HG03097 (cell line): Measurements from ENCODE around the gene SFMBT1.
"Not testable (repeated sequence)": the region's sequence is repeated elsewhere in the genome, so short reads cannot be mapped to it uniquely, and the experiment has no call there.

Source experiments
- ATAC-seq: cut with Tn5 transposase; IDR thresholded peaks from one replicate; pipeline ENCODE4 v1.9.1; 2021; ENCODE audit not compliant: unreplicated experiment, low FRiP score

The SFMBT1 gene

DNA sequence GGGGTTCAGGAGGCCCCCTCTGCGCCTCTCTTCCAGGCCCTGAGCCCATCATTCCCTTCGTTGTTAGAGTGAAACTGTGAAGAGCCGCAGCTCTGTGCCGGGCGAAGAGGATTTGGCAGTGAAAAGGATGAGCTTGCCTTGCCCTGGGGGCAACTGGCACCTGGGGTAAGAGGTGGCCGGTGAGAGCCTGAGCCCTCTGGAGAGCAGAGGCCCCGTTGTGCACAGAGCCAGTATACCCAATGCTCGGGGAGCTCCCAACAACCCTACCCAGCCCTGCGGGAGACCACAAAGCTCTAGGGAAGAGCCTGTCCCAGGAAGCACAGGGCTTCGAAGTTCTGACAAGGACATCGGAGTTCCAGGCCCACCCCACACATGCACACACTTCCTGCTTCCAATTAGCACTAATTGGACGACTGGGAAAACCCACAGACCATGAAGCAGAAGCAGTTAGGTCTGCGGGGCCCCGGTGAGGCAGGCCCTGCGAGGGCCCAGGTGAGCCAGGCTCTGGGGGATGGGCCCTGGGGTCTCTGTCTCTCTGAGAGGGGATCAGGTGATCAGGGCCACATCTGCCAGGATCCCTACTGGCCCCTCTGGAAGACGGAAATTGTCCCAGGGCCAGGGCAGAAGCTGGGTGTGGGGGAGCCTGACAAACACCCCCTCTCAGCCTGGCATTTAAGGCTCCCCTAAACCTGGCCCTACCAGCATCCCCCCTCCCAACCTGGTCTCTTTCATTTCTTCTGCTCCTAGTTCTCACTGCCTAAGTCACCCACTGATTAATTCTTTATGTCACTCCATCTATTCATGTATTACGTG is 27.9 kb upstream of the SFMBT1 start:
- ATAC-seq = no peak

DNA sequence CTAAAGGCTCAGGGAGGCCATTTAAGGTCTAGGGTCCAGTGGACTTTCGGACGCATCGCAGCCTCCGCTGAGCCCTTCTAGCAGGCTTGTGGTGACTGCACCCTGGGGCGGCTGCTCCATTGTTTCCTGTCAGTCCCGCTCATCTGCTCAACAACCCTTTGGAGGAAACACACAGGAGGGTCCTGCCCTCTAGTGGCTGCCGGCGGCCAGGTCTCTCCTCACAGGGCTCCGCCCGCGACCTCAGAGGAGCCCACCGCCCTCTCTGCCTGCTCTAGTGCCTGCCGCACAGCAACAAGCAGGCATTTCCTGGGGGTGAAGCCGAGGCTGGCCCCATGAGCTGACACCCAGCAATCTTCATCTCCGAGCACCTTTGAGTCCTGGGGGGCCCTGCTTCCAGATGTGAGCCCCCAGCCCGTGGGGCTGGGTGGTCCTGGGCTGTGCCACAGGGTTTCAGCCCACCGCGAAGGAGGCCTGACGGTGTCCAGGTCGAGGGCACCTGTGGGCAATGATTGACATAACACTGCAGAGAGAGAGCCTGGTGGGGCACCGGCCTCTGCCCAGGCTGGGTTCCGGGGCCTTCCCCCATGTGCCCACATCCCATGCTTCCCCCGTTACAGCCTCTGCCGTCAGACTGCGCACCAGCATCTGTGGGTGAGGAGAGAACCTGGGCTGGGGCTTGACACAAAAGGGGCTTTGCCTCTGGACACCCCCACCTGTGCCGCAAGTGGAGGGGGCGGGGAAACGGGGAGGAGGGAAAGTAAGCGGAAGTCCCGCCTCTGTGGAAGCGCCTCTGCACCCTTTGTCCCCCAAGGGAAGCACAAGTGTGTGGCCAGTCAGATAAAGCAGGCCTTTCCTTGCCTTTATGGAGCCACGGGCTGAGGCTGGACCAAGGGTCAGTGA is 27.0 kb upstream of the SFMBT1 start:
- no peak for ATAC-seq

DNA sequence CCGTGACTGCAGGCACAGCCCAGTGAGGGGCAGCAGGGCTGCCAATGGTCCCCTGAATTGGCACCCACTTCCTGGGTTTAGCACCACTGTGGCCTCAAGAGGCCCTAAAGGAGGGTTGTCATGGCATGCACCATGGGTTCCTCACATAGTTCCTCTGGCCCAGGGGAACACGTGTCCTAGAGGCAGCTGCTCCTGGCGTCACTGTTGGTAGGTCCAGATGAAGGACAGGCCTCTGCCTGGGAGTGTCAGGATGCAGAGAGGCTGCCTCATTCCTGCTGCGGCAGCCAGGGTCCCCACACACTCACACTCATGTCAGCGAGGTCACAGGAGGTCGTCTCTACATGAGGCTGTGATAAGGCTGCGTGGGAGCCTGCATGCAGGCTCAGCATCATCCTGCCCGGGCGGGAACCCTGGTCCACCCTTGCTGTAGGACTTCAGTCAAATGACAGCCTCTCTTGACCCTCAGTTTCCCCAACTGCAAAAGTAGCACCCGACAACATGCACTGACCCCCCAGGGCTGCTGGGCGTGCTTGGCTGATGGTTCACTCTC is 26.1 kb upstream of the SFMBT1 start:
- no peak for ATAC-seq

DNA sequence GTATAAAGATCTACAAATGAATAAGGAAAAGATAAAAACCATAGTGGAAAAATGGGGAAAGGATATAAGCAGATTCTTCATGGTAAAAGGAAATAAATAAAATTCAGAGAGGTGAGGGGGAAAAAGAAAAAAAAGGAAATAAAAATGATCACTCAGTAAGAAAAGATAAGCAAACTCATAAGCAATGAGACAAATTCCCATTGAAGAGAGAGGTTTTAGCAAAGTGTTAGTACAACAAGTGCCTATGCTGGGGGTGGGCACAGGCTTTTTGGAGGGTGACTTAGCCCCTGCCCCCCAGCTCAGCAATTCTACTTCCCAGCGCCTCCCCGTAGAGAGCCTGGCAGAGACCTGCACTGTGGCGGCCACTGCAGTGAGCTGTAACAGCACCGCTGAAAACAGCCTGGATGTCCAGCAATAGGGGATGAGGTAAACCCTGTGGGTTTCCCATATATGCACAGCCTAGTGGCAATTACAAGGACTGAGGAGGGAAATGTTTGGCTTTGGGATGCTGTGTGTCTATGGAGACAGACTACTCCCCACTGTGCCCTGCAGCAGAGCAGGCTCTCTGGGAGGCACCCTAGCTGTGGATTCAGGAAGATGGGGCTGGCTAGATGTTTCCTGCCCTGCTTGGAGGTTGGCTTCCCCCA is 23.7 kb upstream of the SFMBT1 start:
- ATAC-seq = no peak

DNA sequence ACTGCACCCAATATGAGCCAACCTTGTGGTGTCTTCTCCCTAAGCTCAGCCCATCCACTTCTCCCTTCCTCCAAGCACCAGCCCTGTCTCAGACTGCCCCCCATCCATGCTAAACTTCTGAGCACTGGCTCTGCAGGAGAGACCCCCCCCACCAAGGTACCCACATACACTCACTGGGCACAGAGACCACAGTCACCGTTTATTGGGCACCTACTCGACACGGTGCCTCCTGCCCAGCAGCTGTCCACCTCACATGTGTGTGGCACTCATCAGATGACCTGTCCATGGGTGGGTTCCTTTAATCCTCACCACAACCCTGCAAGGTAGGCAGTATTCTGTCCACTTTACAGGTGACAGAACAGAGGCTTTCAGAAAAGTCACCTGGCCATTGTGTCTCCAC is 22.3 kb upstream of the SFMBT1 start:
- ATAC-seq = no peak

DNA sequence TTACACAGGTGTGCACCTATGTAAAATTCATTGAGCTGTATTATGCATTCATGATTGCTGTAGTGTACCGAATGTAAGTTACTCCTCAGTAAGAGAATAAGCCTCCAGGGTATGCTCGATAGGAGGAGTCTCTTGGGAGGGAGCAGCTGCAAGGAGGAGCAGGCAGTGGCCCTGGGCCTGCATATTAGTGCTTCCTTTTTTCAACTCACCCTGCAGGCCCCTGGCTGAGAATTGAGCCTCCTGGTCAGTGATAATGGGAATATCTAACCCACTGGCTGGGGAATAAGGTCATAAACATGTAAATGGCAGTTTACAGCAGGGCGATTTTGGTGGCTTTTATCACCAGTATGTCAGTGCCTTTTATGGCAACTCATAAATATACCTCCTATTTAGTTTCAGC is 21.7 kb upstream of the SFMBT1 start:
- no peak for ATAC-seq

DNA sequence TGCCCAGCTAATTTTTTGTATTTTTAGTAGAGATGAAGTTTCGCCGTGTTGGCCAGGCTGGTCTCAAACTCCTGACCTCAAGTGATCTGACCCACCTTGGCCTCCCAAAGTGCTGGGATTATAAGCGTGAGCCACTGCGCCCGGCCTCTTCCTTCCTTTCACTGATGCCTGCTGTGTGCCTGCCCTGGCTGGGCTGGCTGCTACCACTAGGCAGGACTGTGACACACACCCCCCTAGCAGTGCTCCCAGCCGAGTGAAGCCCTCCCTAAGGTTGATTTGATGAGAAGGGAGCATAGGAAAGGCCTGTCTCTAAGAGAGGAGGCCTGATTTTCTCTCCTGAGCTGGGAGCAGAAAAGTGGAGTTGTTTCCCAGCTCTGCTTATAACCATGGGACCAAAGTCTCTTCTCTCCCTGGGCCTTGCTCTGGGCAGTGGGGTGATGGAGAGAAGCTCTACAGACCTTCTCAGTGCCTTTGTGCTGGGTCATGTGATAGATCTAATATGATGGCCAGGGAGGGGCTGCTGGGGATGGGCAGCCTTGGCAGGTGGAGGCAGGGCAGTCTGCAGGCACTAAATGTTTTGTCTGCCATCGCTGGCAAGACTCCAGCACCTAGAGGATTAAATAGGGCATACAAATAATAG is 20.1 kb upstream of the SFMBT1 start:
- no peak for ATAC-seq

DNA sequence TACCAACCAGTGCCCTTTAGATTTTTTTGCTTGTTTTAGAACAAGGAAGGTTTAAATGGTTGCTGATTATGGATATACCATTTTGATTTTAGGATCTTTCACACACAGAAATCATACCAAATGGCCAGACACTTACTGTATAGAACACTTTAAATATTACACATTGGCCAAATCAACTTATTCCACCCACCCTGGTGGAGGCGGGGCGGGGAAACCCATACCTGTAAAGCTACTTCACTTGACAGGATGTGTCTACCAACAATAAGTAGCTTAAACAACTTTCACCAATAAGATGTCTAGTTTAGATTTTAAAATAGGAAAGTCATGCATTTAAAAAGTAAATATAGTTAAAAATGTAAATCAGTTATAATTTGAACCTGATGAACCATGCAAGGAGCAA is 17.0 kb upstream of the SFMBT1 start:
- ATAC-seq = no peak

DNA sequence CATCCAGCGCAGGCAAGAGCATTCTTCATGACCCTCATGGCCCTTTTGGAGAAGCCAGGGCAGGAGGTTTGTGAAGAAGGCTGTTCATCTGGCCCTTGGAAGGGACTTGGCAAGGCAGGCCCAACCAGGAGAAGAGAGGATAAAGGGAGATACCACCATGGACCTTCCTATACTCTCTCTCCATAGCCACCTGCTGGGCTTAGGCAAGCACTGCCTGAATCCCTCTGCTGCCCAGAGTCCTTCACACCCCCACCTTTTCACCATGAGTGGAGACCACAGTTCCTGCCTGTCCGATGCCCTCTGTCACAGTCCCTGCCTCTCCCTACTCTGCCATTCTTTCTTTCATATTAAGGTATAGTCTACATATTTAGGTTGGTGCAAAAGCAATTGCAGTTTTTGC is 10.6 kb upstream of the SFMBT1 start:
- no peak for ATAC-seq

DNA sequence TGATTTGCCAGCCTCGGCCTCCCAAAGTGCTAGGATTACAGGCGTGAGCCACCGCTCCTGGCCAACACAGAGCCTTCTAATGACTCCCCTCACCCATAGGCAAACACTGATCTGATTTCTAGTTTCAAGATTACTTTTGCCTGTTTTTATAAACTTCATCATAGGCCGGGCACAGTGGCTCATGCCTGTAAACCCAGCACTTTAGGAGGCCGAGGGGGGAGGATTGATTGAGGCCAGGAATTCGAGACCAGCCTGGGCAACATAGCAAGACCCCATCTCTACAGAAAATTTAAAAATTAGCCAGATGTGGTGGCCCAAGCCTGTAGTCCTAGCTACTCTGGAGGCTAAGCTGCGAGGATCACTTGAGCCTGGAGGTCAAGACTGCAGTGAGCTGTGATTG is 8.4 kb upstream of the SFMBT1 start:
- ATAC-seq = not testable (repeated sequence)

DNA sequence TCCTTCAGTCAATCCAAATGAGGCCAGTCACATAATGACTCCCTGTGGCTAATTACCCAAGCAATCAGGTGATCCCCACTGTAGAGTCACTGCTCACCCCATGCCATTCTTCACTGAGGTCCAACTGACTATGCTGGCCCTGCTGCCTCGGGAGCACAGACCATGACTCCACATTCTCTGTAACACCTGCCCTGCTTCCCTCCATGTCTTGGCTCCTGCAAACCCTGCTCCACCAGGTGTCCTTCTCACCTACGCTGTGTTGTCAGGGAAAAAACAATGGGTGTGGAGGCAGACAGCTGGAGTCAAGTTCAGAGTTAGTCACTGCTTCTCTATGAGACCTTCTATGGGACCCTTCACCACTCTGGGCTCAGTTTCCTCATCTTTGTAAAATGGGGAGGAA is 6.1 kb upstream of the SFMBT1 start:
- no peak for ATAC-seq

DNA sequence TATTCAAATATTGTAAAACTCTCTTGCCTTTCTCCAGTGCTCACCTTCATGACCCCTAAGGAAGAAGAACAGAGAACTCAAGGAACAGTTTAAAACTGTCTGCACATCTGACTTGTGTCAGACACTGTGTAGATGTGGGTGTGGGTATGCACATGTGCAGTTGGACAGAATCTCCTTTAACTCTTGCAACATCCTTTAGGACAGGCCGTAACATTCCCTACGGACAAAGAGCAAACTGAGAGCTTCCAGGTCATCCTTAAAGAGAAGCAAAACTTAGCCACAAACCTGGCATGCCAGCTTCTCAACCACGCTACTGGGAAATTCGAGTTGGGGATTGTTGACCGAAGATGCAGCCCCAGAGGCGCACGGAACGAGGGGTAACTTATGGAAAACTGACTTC is 4.1 kb upstream of the SFMBT1 start:
- ATAC-seq = no peak

DNA sequence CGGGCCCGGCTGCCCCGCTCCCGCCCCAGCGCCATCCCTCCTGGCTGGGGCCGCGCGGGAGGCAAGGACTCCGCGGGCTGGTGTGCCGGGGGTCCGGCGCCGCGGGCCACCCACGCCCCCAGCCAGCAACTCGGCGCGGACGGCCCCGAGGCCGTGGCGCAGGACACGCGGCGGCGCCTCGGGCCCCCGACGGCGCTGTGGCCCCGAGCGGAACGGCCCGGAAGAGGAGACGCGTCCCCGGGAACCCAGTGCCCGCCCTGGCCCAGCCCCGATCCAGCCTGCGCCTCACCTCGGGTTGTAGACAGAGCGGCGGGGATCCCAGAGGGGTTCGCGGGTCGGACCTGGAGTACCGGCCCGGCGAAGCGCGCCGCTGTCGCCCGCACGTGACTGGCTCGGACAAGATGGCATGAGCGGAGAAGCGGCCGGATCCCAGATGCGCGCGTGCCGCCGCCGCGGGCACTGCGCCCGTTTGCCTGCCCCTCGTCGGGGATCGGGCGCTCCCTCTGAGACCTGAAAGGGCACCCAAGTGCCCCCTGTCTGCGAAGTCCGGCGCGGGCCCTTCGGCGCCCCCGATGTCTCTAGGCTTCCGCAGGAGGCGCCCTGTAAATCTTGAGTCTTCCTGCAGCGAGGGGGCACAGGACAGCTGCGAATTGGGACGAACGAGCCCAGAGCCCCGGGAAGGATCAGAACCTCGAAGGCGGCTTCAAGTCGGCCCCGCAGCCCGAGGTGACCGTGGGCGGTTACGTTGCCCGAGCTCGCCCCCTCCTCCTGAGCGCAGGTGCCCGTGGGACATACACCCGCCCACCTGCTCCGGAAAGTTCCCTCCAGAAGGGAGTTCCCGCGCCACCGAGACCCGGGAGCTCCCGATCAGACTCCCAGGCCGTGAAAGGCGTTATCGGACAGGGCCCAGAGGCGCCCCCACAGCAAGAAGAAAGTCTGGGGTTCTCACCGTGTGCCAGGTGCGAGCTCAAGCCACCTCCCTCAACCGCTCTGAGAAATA is 598 bp upstream of the SFMBT1 start:
- ATAC-seq = peak; percentile 30

DNA sequence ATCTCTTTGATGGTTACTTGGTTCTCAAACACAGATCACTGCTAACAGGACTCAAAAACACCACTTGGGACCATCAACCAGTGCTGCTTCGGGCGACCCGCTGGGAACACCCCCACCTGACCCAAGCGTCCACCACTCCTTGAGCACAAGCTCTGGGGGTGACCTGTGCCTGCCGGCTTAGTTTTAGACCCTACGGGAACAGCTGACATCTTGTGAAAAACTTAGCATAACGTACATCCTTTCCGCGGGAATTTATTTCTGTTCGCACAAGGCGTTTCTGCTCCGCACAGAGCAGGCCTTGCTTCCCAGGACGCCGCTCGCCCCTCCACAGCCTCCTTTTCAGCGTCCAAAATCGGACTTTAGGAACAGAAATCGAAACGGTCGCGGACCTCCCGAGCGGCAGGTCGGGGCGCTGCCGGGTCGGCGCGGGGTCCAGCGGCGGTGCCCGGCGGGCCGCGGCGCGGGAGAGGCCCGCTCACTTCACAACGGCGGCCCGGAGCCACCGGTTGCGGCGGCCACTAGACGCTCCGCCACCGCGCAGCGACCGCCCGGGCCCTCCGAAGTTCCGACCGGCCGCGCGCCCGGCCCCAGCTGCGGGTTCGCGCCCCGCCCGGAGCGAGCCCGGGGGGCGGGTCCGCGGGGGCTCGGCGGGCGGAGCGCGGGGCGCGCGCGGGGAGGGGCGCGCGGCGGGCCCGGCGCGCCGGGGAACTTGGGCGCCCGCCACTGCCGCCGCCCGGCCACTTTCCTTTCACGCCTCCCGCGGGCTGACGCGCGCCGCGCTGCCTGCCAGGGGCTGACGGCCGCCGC is 959 bp downstream of the SFMBT1 start:
- ATAC-seq = peak; percentile 40

DNA sequence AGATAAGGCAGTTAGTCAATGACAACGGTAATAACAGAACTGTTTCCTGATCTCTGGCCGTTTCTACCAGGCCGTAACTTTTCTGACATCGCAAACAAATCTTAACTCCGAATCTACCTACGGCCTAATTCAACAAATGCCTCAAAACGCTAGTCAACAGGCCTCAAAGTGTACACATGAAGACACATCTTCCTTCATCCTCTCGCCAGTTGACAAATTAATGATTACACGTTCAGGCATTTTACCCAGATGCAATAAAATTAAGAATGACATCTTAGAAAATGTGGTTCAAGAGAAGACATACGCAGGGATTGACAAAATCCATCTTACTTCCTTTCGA is 1.5 kb downstream of the SFMBT1 start:
- no peak for ATAC-seq

DNA sequence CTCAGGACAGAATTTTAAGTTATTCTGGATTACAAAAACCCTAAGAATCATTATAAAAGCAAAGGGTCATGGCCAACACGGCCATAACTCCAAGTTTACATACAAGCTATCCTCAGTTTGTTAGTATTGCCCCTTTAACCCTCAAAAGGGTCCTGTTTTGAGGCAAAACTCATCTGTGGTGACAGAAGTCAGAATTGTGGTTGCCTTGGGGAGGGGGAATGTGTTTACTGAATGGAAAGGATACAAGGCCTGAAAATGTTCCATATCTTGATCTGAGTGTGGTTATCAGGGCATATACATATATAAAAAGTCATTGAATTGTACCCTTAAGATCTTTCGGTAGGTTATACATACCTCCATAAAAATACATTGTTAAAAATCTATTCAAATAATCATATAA is 2.1 kb downstream of the SFMBT1 start:
- no peak for ATAC-seq

DNA sequence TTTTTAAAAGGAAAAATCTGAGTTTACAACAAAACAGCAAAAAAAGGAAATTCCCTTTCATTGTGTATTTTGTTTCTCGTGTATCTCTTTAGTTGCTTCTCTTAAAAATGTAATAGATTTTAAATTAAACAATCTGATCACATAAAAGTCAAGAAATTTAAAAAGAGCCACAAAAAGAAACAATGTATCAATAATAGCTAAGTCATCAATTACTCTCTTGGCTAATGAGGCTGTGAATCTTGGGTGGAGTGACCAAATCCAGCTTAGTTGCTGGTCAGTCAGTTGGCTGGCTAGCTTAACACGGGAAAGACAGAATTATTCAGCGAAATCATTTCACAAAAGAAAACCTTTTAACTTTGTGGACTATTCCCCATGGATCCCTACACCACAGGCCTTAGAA is 3.2 kb downstream of the SFMBT1 start:
- ATAC-seq = no peak

DNA sequence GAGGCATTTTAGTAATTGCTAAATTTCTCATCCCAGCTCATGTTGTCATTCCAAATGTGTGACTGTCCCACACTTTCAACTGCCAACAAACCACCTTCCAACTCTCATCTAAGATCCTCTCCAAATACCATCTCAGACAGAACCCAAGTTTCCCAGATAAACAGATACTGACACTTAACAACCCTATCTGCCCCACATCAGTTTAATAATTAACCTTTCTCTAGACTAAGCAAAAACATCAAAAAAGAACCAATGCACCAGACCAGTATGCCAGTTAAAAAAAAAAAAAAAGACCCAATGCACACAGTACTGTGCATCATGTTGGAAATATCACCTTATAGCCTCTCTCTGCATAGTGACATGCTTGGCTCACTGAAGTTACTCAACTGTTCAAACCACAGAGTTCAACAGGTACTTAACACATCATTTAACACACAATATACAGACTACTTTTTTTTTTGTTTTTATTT is 5.5 kb downstream of the SFMBT1 start:
- no peak for ATAC-seq

DNA sequence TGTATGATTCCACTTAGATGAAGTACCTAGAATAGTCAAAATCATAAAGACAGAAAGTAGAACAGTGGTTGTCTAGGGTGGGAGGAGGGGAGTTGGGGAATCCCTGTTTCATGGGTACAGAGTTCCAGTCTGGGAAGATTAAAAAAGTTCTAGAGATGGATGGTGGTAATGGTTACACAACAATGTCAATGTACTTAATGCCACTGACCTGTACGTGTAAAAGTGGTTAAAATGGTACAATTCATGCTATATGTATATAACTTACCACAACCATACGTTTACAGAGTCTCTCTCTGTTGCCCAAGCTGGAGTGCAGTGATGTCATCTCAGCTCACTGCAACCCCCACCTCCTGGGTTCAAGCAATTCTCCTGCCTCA is 6.5 kb downstream of the SFMBT1 start:
- no peak for ATAC-seq
